Karpas-422 (cell line): Measurements from ENCODE around the gene JUNB. TPM values are rescaled to one million over a fixed set of nuclear protein-coding genes. Genes with fewer than 3 reads are reported as not detected.
A peak's percentile ranks its signal among the peaks of the same experiment; 100 is the strongest.
"Not testable (repeated sequence)": the region's sequence is repeated elsewhere in the genome, so short reads cannot be mapped to it uniquely, and the experiment has no call there.

Source experiments
- DNase-seq: peaks from one replicate; pipeline ENCODE4 v3.0.0-alpha.2; 2015
- H2AFZ ChIP-seq: fragments of 200-600 bp; sonication (generic); 2 replicates; pipeline ENCODE4 v1.6.1; 2014; ENCODE audit warnings: antibody characterized with exemption, low read length, mixed read lengths
- H3K27ac ChIP-seq: fragments of 200-600 bp; sonication (generic); 2 replicates; pipeline ENCODE4 v1.5.1; 2014; ENCODE audit warnings: mild to moderate bottlenecking, low read length, moderate library complexity
- H3K27me3 ChIP-seq: fragments of 200-600 bp; sonication (generic); 2 replicates; pipeline ENCODE4 v1.6.1; 2014; ENCODE audit warnings: low read length, mixed read lengths
- H3K36me3 ChIP-seq: fragments of 200-600 bp; sonication (generic); 2 replicates; pipeline ENCODE4 v1.6.1; 2014; ENCODE audit warnings: low read length, mixed read lengths; ENCODE audit not compliant: insufficient read depth
- H3K4me1 ChIP-seq: fragments of 200-600 bp; sonication (generic); 2 replicates; pipeline ENCODE4 v1.6.1; 2014; ENCODE audit warnings: mild to moderate bottlenecking, low read length, mixed read lengths
- H3K4me2 ChIP-seq: fragments of 200-600 bp; sonication (generic); 2 replicates; pipeline ENCODE4 v1.6.1; 2014; ENCODE audit warnings: low read length, low read depth, mild to moderate bottlenecking; ENCODE audit not compliant: poor library complexity, severe bottlenecking
- H3K4me3 ChIP-seq: fragments of 200-600 bp; sonication (generic); 2 replicates; pipeline ENCODE4 v1.5.1; 2014; ENCODE audit warnings: mild to moderate bottlenecking, antibody characterized with exemption, low read length, mixed read lengths
- H3K79me2 ChIP-seq: fragments of 200-600 bp; sonication (generic); 2 replicates; pipeline ENCODE4 v1.6.1; 2014; ENCODE audit warnings: mild to moderate bottlenecking, low read length, mixed read lengths
- H3K9ac ChIP-seq: fragments of 200-600 bp; sonication (generic); 2 replicates; pipeline ENCODE4 v1.6.0; 2014; ENCODE audit warnings: low read length
- H3K9me2 ChIP-seq: fragments of 200-600 bp; sonication (generic), shearing (Covaris generic); replicated peaks from 2 replicates; pipeline ENCODE4 v1.6.0; 2014; ENCODE audit warnings: mild to moderate bottlenecking, low read length, moderate library complexity; ENCODE audit not compliant: insufficient read depth
- H3K9me3 ChIP-seq: fragments of 300-700, 200-600 bp; sonication (generic); 2 replicates; pipeline ENCODE4 v1.6.1; 2014; ENCODE audit warnings: low read length, mixed read lengths
- H4K20me1 ChIP-seq: fragments of 200-600 bp; sonication (generic); 2 replicates; pipeline ENCODE4 v1.6.1; 2014; ENCODE audit warnings: mild to moderate bottlenecking, antibody characterized with exemption, low read length, low read depth; ENCODE audit not compliant: insufficient read depth
- total RNA-seq: library from RNA; depleted of rRNA; stranded (reverse); fragments of >200 nt; shearing (Covaris generic); gene quantifications from 2 replicates; pipeline ENCODE4 v1.2.3, GENCODE V29; 2014; ENCODE audit warnings: low replicate concordance

JUNB gene
- total RNA-seq, 1 experiment from 2014 or later: 60.0 TPM

DNA sequence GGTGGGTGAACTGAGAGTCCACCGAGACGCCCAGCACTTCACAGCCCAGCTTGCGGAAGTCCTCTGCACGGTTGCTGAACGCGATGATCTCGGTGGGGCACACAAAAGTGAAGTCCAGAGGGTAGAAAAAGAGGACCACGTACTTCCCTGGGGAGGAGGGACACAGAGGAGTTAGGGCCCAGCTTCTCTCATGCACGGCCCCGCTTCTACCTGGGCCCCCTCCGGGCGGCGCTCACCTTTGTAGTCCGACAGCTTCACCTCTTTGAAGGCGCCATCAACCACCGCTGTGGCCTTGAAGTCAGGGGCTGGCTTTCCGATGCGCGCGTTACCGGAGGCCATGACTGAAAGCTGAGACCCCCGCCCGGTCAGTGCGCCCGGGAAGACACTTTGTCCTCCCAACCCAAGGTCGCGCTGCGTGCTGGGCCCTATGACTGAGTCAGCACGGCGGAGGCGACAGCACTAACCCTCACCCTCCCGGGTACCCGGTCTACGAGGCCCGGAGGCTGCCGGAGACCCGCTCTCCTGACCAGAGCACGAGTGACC, 9.7 kb downstream of the JUNB start:
- H3K4me1 ChIP-seq: peaks cover 31% of the 10 kb centered on the region
- no peaks in the 10 kb centered on the region for H3K9me2 ChIP-seq
- peak overlapping the region; percentile 62 for H3K27ac ChIP-seq
- H3K27me3 ChIP-seq: no peaks in the 10 kb centered on the region
- DNase-seq: peak; percentile 62
- H3K9ac ChIP-seq: peak overlapping the region; percentile 88
- H3K4me2 ChIP-seq: peak overlapping the region; percentile 83
- H3K79me2 ChIP-seq: peaks cover 20% of the 10 kb centered on the region
- peaks cover 6% of the 10 kb centered on the region for H3K36me3 ChIP-seq
- 0 out of 2 replicates have a peak overlapping the region, but pooled peaks have one; percentile 92 for H2AFZ ChIP-seq
- peak overlapping the region; percentile 83 for H3K4me3 ChIP-seq
- no peaks in the 10 kb centered on the region for H3K9me3 ChIP-seq
- no peaks in the 10 kb centered on the region for H4K20me1 ChIP-seq

DNA sequence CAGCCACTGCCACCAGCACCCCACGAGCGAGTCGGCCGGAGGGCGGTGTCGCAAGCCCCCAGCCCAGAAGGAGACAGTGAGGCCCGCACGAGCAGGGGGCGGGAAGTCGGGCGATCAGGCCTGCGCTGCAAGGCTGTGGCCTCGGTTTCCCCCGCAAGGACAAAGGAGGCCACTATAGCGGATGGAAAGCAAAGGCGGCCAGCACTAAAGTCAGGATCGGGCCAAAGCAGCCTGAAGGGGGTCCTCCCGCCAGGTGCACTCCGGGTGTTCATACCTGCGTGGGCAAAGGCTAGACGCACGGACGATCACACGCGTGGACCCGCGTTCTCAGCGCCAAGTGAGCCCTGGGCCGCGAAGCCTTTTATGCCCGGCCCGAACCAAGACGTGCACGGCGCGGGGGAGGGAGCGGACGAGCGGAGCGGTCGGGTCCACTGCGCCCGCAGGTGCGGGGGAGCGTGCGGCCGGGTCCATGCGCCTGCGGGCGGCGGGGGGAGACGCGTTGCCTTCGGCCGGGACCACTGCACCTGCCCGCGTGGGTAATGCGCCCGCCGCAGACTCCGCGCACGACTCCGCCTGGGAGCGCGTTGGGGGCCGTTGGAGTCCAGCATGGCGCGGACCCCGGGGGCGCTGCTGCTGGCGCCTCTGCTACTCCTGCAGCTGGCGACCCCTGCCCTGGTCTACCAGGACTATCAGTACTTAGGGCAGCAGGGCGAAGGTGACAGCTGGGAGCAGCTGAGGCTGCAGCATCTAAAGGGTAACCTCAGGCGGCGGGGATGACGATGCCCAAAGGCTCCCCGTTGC, 10.4 kb downstream of the JUNB start, which contains the start of the genes PRDX2 and THSD8:
TSS of gene PRDX2 (minus strand) at position 335 of the 801 bp plus-strand sequence. CDS start 539 bp downstream, outside the sequence.
TSS of gene THSD8 (plus strand) at position 604 of the 801 bp plus-strand sequence. CDS start at position 607, 3 bp downstream.
- Histone ChIP-seq H3K9me2 (no peaks in the 10 kb centered on the region), H4K20me1 (no peaks in the 10 kb centered on the region), H3K79me2 (peaks cover 22% of the 10 kb centered on the region), H3K27ac (peak within 1 kb of the TSS; percentile 62), H3K36me3 (peaks cover 6% of the 10 kb centered on the region), H2AFZ (peak within 1 kb of the TSS; percentile 92; the same call in 1 of the 2 replicates), H3K9me3 (no peaks in the 10 kb centered on the region), H3K9ac (peak within 1 kb of the TSS; percentile 88), H3K4me2 (peak within 1 kb of the TSS; percentile 83), H3K27me3 (no peaks in the 10 kb centered on the region), H3K4me1 (peaks cover 31% of the 10 kb centered on the region), H3K4me3 (peak within 1 kb of the TSS; percentile 83)
- DNase-seq: peak; percentile 96

DNA sequence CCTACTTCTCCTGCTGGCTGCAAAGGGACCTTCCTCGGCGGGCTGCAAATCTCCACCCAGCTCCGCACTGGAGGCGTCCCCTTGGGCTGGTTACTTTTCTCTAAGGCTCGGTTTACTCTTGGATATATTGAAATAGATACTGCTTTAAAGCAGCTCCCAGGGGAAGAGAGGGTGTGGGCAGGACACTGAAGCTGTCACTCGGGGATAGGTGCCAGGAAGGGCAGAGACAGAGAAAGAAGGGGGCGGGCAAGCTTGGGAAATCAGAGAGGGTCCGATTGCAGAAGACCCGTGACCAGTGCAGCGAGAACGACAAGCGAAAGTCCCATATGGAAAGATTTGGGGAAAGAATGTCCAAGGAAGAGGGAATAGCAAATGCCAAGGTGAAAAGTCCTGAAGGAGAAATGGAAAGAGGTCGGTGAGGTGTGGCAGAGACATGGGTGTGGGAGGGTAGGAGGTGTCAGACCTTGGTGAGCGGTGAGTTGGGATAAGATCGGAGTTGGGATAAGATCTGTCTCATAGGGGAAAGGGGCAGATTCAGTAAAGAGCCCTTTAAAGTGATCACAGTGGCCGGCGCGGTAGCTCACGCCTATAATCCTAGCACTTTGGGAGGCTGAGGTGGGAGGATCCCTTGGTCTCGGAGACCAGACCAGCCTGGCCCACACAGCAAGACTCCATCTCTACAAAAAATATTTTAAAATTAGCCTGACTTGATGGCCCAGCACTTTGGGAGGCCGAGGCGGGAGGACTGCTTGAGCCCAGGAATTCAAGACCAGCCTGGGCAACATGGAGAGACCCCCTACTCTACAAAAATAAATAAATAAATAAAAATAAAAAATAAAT, 11.2 kb downstream of the JUNB start:
- H4K20me1 ChIP-seq: no peaks in the 10 kb centered on the region
- peaks cover 36% of the 10 kb centered on the region for H3K4me1 ChIP-seq
- no peaks in the 10 kb centered on the region for H3K27me3 ChIP-seq
- no peaks in the 10 kb centered on the region for H3K9me2 ChIP-seq
- peaks cover 29% of the 10 kb centered on the region for H3K79me2 ChIP-seq
- no peak for DNase-seq
- peak overlapping the region; percentile 83 for H3K4me3 ChIP-seq
- peaks cover 6% of the 10 kb centered on the region for H3K36me3 ChIP-seq
- H3K4me2 ChIP-seq: peak overlapping the region; percentile 83
- H3K9ac ChIP-seq: peak overlapping the region; percentile 88
- peak overlapping the region; percentile 92; the same call in 1 of the 2 replicates for H2AFZ ChIP-seq
- no peaks in the 10 kb centered on the region for H3K9me3 ChIP-seq
- no peak overlapping the region for H3K27ac ChIP-seq

DNA sequence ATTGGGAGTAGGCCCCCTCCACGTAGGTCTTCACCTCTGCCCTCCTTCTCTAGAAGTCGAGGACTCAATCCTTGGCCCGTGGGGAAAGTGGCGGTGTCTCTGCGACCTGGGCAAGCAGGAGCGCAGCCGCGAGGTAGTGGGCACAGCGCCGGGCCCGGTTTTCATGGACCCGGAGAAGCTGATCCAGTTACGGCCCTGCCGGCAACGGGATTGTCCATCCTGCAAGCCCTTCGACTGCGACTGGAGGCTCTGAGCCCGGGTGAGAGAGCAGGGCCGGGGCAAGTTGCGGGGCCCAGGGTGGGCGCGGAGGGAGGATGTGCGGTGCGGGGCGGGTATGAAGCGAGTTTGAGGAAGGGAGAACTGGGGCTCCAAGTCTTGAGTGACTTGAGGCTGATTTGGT, 12.8 kb downstream of the JUNB start:
- Histone ChIP-seq H3K4me1 (peaks cover 36% of the 10 kb centered on the region), H3K4me3 (no peak overlapping the region), H3K79me2 (peaks cover 29% of the 10 kb centered on the region), H3K27ac (no peak overlapping the region), H3K36me3 (peaks cover 6% of the 10 kb centered on the region), H4K20me1 (no peaks in the 10 kb centered on the region), H3K4me2 (no peak overlapping the region), H2AFZ (no peak overlapping the region), H3K9ac (no peak overlapping the region), H3K27me3 (no peaks in the 10 kb centered on the region), H3K9me3 (no peaks in the 10 kb centered on the region), H3K9me2 (no peaks in the 10 kb centered on the region)
- DNase-seq: no peak

DNA sequence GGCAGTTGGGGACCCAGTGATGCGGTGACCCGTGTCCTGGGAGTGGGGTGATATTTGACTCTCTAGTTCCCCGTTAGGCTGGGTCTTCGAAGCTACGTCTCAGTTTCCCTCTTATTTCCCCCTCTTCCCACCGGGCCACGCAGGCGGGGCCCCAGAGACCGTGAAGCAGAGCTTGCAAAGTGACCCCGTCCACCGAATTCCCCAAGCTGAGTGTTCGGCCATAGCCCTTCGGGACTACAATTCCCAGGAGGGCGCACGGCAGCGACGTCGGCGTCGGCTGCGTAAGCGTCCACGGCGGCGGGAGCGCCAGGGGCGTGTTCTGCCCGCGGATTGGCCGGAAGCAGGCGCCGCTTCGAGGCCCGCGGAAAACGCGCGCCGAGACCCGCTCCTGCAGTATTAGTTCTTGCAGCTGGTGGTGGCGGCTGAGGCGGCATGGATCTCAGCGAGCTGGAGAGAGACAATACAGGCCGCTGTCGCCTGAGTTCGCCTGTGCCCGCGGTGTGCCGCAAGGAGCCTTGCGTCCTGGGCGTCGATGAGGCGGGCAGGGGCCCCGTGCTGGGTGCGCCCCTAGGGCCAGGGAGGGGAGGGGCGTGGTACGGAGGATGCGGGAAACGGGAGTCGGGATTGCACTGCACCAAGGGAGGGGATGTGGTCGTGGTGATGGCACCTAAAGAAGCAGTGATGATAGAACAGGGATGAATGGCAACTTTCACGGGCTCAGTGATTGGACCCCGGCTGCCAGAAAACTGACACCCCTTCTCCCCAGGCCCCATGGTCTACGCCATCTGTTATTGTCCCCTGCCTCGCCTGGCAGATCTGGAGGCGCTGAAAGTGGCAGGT, 15.2 kb downstream of the JUNB start, which contains the start of gene RNASEH2A:
TSS of gene RNASEH2A (plus strand) at position 343 of the 840 bp plus-strand sequence. CDS start at position 433, 90 bp downstream.
- peaks cover 11% of the 10 kb centered on the region for H3K79me2 ChIP-seq
- peaks cover 26% of the 10 kb centered on the region for H3K4me1 ChIP-seq
- no peaks in the 10 kb centered on the region for H3K27me3 ChIP-seq
- peak within 1 kb of the TSS; percentile 92 for H3K9ac ChIP-seq
- no peaks in the 10 kb centered on the region for H3K9me2 ChIP-seq
- no peaks in the 10 kb centered on the region for H3K36me3 ChIP-seq
- DNase-seq: peak; percentile 97
- H3K9me3 ChIP-seq: no peaks in the 10 kb centered on the region
- H4K20me1 ChIP-seq: no peaks in the 10 kb centered on the region
- peak within 1 kb of the TSS; percentile 74 for H3K4me3 ChIP-seq
- peak within 1 kb of the TSS; percentile 65 for H3K27ac ChIP-seq
- peak within 1 kb of the TSS; percentile 84 for H3K4me2 ChIP-seq
- H2AFZ ChIP-seq: peak within 1 kb of the TSS; percentile 96; the same call in 1 of the 2 replicates

DNA sequence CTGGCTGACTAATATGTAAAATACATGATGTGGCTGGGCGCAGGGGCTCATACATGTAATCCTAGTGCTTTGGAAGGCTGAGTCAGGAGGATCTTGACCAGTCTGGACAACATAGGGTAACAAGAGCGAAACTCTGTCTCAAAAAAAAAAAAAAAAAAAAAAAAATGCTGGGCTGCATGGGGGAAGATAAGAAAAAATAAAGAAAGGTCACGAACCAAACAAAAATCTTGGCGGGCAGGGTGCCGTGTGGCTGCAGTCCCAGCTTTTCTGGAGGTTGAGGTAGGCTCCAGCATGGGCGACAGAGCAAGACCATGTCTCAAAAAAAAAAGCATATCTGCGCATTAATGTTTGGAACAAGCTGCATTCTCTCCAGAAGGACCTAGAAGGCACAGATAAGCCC, 23.8 kb downstream of the JUNB start:
- Histone ChIP-seq H3K9me2 (no peaks in the 10 kb centered on the region), H3K4me3 (no peak overlapping the region), H3K9ac (no peak overlapping the region), H3K27me3 (no peaks in the 10 kb centered on the region), H3K9me3 (no peaks in the 10 kb centered on the region), H4K20me1 (no peaks in the 10 kb centered on the region), H2AFZ (no peak overlapping the region), H3K4me1 (no peaks in the 10 kb centered on the region), H3K4me2 (no peak overlapping the region), H3K27ac (no peak overlapping the region), H3K79me2 (no peaks in the 10 kb centered on the region), H3K36me3 (no peaks in the 10 kb centered on the region)
- DNase-seq: no peak

DNA sequence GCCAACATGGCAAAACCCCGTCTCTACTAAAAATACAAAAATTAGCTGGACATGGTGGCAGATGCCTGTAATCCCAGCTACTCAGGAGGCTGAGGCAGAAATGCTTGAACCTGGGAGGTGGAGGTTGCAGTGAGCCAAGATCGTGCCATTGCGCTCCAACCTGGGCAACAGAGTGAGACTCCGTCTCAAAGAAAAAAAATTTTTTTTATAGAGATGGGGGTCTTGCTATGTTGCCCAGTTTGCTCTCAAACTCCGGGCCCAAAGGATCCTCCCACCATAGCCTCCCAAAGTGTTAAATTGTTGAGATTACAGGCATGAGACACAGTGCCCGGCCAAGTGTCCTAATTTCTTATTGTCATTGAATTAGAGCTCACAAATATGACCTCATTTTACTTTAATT, 25.9 kb downstream of the JUNB start:
- not testable (repeated sequence) for H4K20me1 ChIP-seq, DNase-seq, H3K4me2 ChIP-seq, H3K79me2 ChIP-seq, H3K27ac ChIP-seq, H3K27me3 ChIP-seq, H3K9me3 ChIP-seq, H3K9me2 ChIP-seq, H3K36me3 ChIP-seq, H2AFZ ChIP-seq, H3K9ac ChIP-seq, H3K4me3 ChIP-seq, H3K4me1 ChIP-seq
